HuH-7 (cell line): ENCODE measurements around the gene CABP1.
A peak's percentile ranks its signal among the peaks of the same experiment; 100 is the strongest.
"Not testable (repeated sequence)": the region's sequence is repeated elsewhere in the genome, so short reads cannot be mapped to it uniquely, and the experiment has no call there.

Experiments used
- DNase-seq: peaks from one replicate; pipeline ENCODE4 v3.0.0; 2011; ENCODE audit warnings: low spot score

The CABP1 gene

GRCh38 chr12:120639771-120640721 lies at the start of gene CABP1:
Gene CABP1 (plus strand): TSS chr12:120640626. CDS start chr12:120640686, 60 bp downstream.
- peak; percentile 68 for DNase-seq

GRCh38 chr12:120590741-120591407 lies 49.6 kb upstream of the CABP1 start:
- peak; percentile 32 for DNase-seq

GRCh38 chr12:120592121-120593049 lies 48.0 kb upstream of the CABP1 start:
- DNase-seq: no peak

GRCh38 chr12:120596901-120597300 lies 43.5 kb upstream of the CABP1 start:
- no peak for DNase-seq

GRCh38 chr12:120597861-120598260 lies 42.6 kb upstream of the CABP1 start:
- no peak for DNase-seq

- no peak for DNase-seq
Measured at GRCh38 chr12:120598674-120599463, 41.6 kb upstream of the CABP1 start.

GRCh38 chr12:120599672-120600552 lies 40.5 kb upstream of the CABP1 start:
- DNase-seq: no peak

GRCh38 chr12:120602416-120602815 lies 38.0 kb upstream of the CABP1 start:
- not testable (repeated sequence) for DNase-seq

- DNase-seq: no peak
Measured at GRCh38 chr12:120610560-120610959, 29.9 kb upstream of the CABP1 start.

GRCh38 chr12:120611534-120611933 lies 28.9 kb upstream of the CABP1 start:
- not testable (repeated sequence) for DNase-seq

GRCh38 chr12:120614848-120615247 lies 25.6 kb upstream of the CABP1 start:
- DNase-seq: no peak

- DNase-seq: not testable (repeated sequence)
Measured at GRCh38 chr12:120617193-120617592, 23.2 kb upstream of the CABP1 start.

- not testable (repeated sequence) for DNase-seq
Measured at GRCh38 chr12:120617767-120618166, 22.7 kb upstream of the CABP1 start.

- DNase-seq: no peak
Measured at GRCh38 chr12:120618954-120619615, 21.3 kb upstream of the CABP1 start.

GRCh38 chr12:120620624-120621023 lies 19.8 kb upstream of the CABP1 start:
- DNase-seq: no peak

- DNase-seq: no peak
Measured at GRCh38 chr12:120625557-120626419, 14.6 kb upstream of the CABP1 start.

- DNase-seq: peak; percentile 67
Measured at GRCh38 chr12:120628919-120629318, 11.5 kb upstream of the CABP1 start.

GRCh38 chr12:120630104-120630892 lies 10.1 kb upstream of the CABP1 start:
- DNase-seq: no peak
